GM18873 (cell line): ENCODE results near the gene DNAAF9.
A peak's percentile ranks its signal among the peaks of the same experiment; 100 is the strongest.
"Not testable (repeated sequence)": the region's sequence is repeated elsewhere in the genome, so short reads cannot be mapped to it uniquely, and the experiment has no call there.

Experiments
- ATAC-seq: cut with Tn5 transposase; IDR thresholded peaks from one replicate; pipeline ENCODE4 v1.9.1; 2021; ENCODE audit warnings: mild to moderate bottlenecking, moderate library complexity, moderate number of reproducible peaks; ENCODE audit not compliant: unreplicated experiment, low FRiP score

The DNAAF9 gene

DNA sequence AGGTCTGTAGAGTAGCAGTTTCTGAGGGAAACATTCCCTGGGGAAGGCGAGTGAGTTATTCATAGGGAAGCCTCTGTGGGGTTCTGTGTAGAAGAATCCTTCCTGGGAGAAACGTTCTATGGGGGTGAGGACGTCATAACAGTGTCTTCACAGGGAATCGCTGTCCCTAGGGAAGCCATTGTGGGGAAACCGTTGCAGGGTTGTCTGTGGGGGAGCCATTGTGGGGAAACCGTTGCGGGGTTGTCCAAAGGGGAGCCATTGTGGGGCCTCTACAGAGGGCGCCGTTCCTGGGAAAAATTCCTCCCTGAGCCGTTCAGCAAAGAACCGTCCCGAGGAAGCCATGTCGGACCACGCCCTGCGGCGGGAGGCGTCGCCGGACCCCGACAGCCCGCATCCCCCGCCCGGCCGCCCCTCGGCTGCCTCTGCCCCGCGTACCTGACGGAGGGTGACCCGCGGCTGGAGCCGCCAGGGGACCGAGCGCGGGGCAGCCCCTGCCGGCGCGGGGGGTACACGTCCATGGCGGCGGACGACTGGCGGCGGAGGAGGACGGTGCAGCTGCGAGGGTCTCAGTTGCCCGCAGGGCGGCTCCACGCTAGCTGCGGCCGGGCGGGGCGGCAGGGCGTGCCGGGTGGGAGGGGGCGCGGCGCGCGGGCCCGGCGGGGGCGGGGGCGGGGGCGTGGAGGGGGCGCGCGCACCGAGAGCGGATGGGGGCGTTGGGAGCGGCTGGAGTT, at the start of gene DNAAF9:
TSS of gene DNAAF9 (minus strand) at position 630 of the 731 bp plus-strand sequence. CDS start at position 518, 112 bp downstream.
- no peak for ATAC-seq

DNA sequence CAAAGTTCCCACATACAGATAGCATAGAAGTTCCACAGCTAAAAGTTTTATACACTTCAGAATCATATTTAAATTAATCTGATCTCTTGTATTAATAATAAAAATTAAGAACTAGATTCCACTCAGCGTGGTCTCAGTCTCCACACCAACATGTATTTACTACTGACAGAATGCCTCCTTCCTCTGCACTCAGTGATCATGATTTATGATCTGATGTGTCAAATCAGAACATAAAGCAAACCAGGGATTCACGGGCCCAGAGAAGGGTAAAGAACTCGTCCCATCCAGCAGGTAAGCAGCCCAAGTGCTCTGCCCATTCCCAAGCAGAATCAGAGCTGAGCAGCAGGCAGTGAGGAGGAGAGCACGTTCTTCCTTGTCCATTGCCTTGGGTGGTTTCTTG, 49.2 kb upstream of the DNAAF9 start:
- ATAC-seq: no peak

DNA sequence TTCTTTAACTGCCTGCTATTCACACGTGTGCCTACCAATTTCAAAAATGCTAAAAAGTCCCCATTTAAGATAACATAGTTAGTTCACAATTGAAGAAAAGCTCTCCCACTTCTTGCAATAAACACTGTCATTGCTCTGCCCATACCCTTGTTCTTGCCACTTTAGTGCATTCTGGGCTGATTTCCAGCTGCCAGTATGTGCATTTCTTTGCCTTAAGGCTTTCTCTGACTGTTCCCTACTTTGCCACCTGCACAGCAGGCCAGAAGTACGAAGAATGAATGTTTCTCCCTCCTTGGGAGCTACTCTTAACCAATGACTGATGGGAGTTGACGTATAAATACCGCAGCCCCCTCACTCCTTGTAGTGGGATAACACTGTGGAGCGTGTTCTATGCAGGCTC, 47.4 kb upstream of the DNAAF9 start:
- no peak for ATAC-seq

DNA sequence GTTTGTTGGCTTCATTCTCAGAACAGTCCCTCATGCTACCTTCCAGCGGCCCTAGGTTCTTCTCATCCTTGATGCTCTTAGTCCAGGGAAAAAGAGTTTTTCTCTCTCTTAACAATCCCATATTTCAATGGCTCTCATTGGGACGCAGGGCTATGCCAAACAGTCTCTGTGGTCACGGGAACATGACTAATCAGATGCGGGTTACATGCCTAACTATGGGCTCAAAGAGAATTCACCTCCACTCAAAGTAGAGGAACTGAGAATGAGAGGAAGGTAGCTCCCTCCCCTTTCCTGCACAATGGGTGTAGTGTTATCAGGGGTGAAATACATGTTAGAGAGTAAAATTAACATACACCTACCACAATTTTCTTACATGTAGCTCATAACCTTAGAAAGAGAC, 45.2 kb upstream of the DNAAF9 start:
- ATAC-seq: no peak

DNA sequence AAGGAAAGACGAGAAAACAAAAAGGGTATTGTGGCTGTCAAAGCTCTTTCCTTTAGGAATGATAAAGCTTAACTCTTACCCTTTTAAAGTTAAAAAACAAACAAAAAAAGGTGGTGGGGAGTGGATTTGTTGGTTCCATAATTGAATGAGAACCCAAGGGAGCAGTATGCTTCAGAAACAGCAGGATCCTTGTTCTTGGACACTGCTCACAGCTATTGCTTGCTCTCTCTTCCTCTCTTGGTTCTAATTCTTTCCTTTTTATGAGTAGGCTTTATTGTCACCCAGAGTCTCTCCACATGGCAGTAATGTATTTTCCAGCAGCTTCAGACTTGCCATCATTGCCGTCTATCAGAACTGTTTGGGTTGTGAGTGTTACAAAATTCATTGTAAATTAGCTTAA, 44.7 kb upstream of the DNAAF9 start:
- ATAC-seq: no peak

DNA sequence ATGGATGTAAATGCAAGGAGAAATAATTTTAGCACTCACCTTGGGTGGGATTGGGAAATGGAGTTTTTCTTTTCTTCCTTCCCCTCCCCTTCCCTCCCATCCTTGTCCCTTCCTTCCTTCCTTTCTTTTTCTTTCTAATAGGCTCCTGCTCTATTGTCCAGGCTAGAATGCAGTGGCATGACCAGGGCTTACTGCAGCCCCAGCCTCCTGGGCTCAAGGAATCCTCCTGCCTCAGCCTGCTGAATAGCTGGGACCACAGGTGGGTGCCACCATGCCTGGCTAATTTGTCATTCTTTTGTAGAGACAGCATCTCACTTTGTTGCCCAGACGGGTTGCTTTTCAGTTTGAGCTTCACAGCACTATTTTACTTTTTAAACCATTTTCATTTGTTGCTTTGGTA, 41.9 kb upstream of the DNAAF9 start:
- no peak for ATAC-seq

DNA sequence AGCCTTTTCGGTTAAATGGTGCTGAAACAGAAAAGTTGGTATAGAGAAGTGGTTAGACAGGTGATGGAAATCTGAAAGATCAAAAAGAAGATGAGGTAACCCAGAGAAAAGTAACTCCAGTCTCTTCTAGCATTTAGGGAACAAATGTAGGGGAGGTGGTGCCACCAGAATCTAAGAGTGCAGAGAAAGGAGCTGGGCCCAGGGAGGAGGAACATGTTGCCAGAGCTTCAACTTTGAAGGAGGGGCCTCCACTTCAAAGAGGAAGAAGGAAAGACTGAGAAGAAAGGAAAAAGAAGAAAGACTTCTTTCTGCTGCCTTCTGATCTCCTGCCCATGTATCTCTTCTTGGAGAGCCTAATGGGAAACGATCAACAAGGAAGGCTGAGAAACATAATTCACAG, 39.9 kb upstream of the DNAAF9 start:
- ATAC-seq: no peak

GRCh38 chr20:3446779-3447178, 39.3 kb upstream of the DNAAF9 start:
- ATAC-seq: no peak

DNA sequence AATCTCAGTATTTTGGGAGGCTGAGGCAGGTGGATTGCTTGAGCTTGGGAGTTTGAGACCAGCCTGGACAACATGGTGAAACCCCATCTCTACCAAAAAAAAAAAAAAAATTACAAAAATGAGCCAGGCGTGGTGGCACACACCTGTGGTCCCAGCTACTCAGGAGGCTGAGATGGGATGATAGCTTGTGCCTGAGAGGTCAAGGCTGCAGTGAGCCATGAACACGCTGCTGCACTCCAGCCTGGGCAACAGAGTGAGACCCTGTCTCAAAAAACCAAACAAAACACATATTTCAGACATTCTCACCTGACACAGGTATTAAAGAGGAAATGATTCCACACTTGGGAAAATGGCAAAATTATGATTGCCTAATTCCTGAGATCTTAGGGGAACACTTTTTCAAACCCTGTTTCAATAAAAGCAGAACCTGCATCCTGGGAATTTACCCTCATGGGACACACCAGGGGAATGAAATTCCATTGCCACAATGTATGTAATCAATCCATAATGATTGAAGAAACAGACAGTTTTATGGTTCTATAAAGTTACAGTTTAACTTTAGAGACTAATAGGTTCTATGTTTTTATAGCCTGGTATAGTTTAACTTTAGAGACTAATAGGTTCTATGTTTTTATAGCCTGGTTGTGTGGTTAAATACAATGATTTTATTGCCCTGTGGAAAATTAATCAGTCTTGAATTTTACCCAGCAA, 29.6 kb upstream of the DNAAF9 start:
- no peak for ATAC-seq

DNA sequence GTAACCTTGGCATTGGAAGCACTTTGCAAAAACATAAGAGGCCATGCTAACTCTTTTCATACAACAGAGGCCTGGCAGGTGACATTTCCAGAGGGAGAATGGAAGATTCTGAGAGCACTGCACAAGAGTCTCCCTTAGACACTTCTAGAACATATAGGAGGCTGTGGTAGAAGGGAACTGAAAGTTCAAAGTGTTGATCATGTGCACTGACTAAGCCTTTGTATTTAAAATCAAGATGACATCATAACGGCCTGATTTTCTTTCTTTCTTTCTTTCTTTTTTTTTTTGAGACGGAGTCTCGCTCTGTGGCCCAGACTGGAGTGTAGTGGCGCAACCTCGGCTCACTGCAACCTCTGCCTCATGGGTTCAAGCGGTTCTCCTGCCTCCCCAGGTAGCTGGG, 26.8 kb upstream of the DNAAF9 start:
- no peak for ATAC-seq

DNA sequence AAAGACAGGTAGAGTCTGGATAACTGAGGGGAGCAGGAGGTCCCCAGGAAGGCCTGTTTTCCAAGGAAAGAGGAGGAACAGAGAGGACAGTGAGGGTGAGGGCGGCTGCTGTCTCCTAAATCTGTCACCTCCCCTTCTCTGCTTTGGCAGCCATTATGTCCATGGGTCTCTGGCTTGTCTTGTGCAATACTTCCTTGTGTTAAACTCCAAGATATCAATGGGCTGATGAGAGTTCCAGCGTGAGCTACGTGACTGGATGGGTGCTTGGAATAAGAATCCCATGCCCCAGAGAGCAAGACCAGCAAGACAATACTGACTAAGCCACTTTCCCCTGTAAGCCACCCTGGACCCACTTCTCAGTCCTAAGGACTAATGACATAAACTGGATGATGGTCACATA, 26.3 kb upstream of the DNAAF9 start:
- no peak for ATAC-seq

DNA sequence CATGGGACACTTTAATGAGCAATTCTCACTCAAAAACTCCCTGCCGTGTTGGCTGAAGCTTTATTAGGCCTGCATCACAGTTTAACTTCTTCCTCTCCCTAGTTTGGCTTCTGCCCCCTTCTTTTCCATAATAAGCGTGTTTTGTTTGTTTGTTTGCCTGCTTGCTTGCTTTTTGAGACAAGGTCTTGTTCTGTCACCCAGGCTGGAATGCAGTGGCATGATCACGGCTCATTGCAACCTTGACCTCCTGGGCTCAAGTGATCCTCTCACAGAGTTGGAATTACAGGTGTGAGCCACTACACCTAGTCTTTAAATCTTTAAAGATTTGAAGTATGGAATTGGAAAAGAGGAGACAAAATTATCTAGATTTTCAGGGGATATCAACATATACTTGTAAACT, 25.4 kb upstream of the DNAAF9 start:
- no peak for ATAC-seq

DNA sequence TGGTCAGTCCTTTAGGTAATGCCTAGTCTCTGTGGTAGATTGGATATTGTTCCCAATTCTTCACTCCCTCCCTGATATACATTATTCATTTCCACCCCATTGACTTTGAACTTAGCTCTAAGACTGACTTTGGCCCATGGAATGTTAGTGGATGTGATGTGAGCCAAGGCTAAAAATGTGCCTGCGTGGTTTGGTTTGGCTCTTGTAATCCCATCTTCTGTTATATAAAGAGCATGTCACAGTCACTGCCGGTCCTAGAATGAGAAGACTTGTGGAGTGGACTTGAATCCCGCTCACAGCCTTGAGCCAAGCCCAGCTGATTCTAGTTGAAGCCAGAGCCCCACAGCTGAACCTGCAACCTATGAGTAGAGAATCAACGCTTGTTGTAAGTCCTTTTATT, 23.6 kb upstream of the DNAAF9 start:
- ATAC-seq: no peak

- no peak for ATAC-seq
These were observed 23.1 kb upstream of the DNAAF9 start for GRCh38 chr20:3430376-3431069.

DNA sequence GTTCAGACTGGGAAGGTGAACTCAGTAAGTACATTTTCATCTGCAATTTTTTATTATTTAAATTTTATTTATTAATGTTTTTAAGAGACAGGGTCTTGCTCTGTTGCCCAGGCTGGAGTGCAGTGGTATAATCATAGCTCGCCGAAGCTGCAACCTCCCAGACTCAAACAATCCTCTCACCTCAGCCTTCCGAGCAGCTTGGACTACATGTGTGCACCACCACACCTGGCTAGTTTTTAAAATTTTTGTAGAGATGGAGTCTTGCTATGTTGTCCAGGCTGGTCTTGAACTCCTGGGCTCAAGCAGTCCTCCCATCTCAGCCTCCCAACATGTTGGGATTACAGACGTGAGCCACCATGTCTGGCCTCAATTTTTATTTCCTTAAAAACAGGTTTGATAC, 19.3 kb upstream of the DNAAF9 start:
- ATAC-seq: not testable (repeated sequence)

- no peak for ATAC-seq
These were observed 15.7 kb upstream of the DNAAF9 start for GRCh38 chr20:3423126-3423525.

- ATAC-seq: no peak
These were observed 14.5 kb upstream of the DNAAF9 start for GRCh38 chr20:3421985-3422384.

- peak; percentile 92 for ATAC-seq
These were observed 12.8 kb upstream of the DNAAF9 start for GRCh38 chr20:3420211-3420707.

GRCh38 chr20:3418161-3418560, 10.7 kb upstream of the DNAAF9 start:
- not testable (repeated sequence) for ATAC-seq

DNA sequence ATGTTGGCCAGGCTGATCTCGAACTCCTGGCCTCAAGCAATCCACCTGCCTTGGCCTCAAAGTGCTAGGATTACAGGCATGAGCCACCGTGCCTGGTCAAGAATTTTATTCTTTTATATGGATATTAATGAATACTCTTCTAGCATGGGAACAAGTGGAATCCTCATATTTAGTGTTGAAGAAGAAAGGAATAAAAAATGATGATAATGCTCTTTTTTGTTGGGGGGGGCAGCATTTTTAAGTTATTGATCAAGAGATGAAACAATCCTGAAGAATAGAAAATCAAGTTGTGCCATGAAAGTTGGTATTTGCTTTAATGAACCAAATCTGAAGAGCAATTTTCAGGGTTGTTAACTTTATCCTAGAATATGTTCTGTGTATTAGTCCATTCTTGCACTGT, 6.7 kb upstream of the DNAAF9 start:
- ATAC-seq: no peak

DNA sequence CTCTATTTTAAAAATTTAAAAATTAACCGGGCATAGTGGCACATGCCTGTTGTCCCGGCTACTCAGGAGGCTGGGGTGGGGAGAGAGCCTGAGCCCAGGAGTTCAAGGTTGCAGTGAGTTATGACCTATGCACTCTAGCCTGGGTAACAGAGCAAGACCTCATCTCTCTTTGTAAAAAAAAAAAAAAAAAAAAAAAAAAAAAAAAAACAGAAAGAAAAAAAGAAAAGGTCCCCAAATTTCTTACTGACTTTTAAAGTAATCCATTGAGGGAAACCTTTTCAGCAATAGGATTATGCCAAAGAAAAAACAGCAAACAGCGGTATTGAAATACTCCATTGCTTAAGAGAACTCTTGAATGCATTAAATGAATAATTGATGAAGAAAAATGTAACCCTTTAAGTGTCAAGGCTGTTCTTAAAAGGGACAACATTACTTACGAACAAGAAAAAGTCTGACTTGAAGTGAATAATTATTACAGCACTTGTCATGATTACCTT, 6.0 kb upstream of the DNAAF9 start:
- ATAC-seq: no peak
